Tibial artery (tissue), 4 donors: ENCODE measurements around the gene RAPGEF4.

Experiments used
- DNase-seq, 2 donors: peaks; one replicate each; pipeline ENCODE4 v3.0.0-alpha.2; 2019
- H3K27ac ChIP-seq, 2 donors: fragments of 200-600 bp; sonication (generic) in 1 of 2; 1 replicate in 1 of 2; 2 replicates in 1 of 2; pipeline ENCODE4 v1.5.1; 2018 to 2019; ENCODE audit warnings: mild to moderate bottlenecking in 1 of 2
- H3K27me3 ChIP-seq, 2 donors: fragments of 200-600 bp; sonication (generic) in 1 of 2; one replicate each; pipeline versions ENCODE4 v1.5.1 to v1.6.0; 2016 to 2019
- H3K36me3 ChIP-seq, 3 donors: fragments of 200-600 bp; sonication (generic) in 2 of 3; one replicate each; pipeline ENCODE4 v1.5.1; 2016 to 2019; ENCODE audit warnings: mild to moderate bottlenecking in 2 of 3
- H3K4me1 ChIP-seq, 4 donors: fragments of 200-600 bp; sonication (generic) in 2 of 4; 1 replicate in 3 of 4; 2 replicates in 1 of 4; pipeline ENCODE4 v1.5.1; 2016 to 2019
- H3K4me3 ChIP-seq, 2 donors: fragments of 200-600 bp; sonication (generic) in 1 of 2; 1 replicate in 1 of 2; 2 replicates in 1 of 2; pipeline ENCODE4 v1.5.1; 2018 to 2019; ENCODE audit warnings: mild to moderate bottlenecking in 2 of 2
- H3K9me3 ChIP-seq, 3 donors: fragments of 200-600 bp; sonication (generic) in 1 of 3; one replicate each; pipeline ENCODE4 v1.5.1; 2016 to 2019
- CTCF ChIP-seq, 2 experiments: fragments of 200-600 bp in 1 of 2; fragments of 450-650 bp in 1 of 2; IDR thresholded peaks; one replicate each; pipeline ENCODE4 v1.5.1; 2017 to 2019; ENCODE audit warnings: antibody characterized with exemption in 2 of 2, mild to moderate bottlenecking in 1 of 2, moderate library complexity in 1 of 2
- intact Hi-C: fragments of 100-400 bp; cut with DNase I; formaldehyde crosslinking; loops from one replicate; pipeline ENCODE4 v1.15.0; 2023; ENCODE audit warnings: low total_unique reads

RAPGEF4 gene

GRCh38 chr2:172722481-172722880 lies 13.2 kb upstream of the RAPGEF4 start:
- Histone ChIP-seq H3K36me3 (no peaks in the 10 kb centered on the region), H3K27ac (no peak overlapping the region), H3K4me3 (no peak overlapping the region), H3K27me3 (no peaks in the 10 kb centered on the region), H3K9me3 (no peaks in the 10 kb centered on the region), H3K4me1 (no peaks in the 10 kb centered on the region)
- TF ChIP-seq CTCF (IDR thresholded peaks at IDR 0.05), result no peak
- intact Hi-C loops, result no loop called here
- no peak for DNase-seq

GRCh38 chr2:172723286-172723685 lies 12.4 kb upstream of the RAPGEF4 start:
- Histone ChIP-seq H3K4me1 (no peaks in the 10 kb centered on the region), H3K27ac (no peak overlapping the region), H3K9me3 (no peaks in the 10 kb centered on the region), H3K27me3 (no peaks in the 10 kb centered on the region), H3K36me3 (no peaks in the 10 kb centered on the region), H3K4me3 (no peak overlapping the region)
- intact Hi-C loops, result no loop called here
- no peak for DNase-seq
- TF ChIP-seq CTCF (IDR thresholded peaks at IDR 0.05), result no peak

GRCh38 chr2:172724724-172725123 lies 10.9 kb upstream of the RAPGEF4 start:
- H3K9me3 ChIP-seq, result no peaks in the 10 kb centered on the region
- no peaks in the 10 kb centered on the region for H3K4me1 ChIP-seq
- H3K36me3 ChIP-seq, result no peaks in the 10 kb centered on the region
- H3K4me3 ChIP-seq, result no peak overlapping the region
- intact Hi-C loops, result no loop called here
- DNase-seq, result no peak
- no peak overlapping the region for H3K27ac ChIP-seq
- no peak for TF ChIP-seq CTCF (IDR thresholded peaks at IDR 0.05)
- H3K27me3 ChIP-seq, result no peaks in the 10 kb centered on the region

GRCh38 chr2:172725284-172725683 lies 10.4 kb upstream of the RAPGEF4 start:
- H3K27ac ChIP-seq, result no peak overlapping the region
- no peak overlapping the region for H3K4me3 ChIP-seq
- H3K4me1 ChIP-seq, result no peaks in the 10 kb centered on the region
- no peaks in the 10 kb centered on the region for H3K27me3 ChIP-seq
- intact Hi-C loops, result no loop called here
- no peaks in the 10 kb centered on the region for H3K9me3 ChIP-seq
- no peak for TF ChIP-seq CTCF (IDR thresholded peaks at IDR 0.05)
- no peaks in the 10 kb centered on the region for H3K36me3 ChIP-seq
- no peak for DNase-seq

- intact Hi-C loops, result no loop called here
- no peaks in the 10 kb centered on the region for H3K36me3 ChIP-seq
- H3K9me3 ChIP-seq, result no peaks in the 10 kb centered on the region
- no peak overlapping the region for H3K27ac ChIP-seq
- TF ChIP-seq CTCF (IDR thresholded peaks at IDR 0.05), result no peak
- no peaks in the 10 kb centered on the region for H3K4me1 ChIP-seq
- no peaks in the 10 kb centered on the region for H3K27me3 ChIP-seq
- H3K4me3 ChIP-seq, result no peak overlapping the region
- DNase-seq, result no peak
These were observed 9.9 kb upstream of the RAPGEF4 start for GRCh38 chr2:172725746-172726145.

GRCh38 chr2:172726172-172726735 lies 9.4 kb upstream of the RAPGEF4 start:
- Histone ChIP-seq H3K27ac (no peak overlapping the region), H3K27me3 (no peaks in the 10 kb centered on the region), H3K36me3 (no peaks in the 10 kb centered on the region), H3K4me1 (no peaks in the 10 kb centered on the region), H3K4me3 (no peak overlapping the region), H3K9me3 (no peaks in the 10 kb centered on the region)
- intact Hi-C loops, result no loop called here
- no peak for TF ChIP-seq CTCF (IDR thresholded peaks at IDR 0.05)
- no peak for DNase-seq
